WTC11 (cell line): ENCODE measurements around the gene CENPM. TPM values are rescaled to one million over a fixed set of nuclear protein-coding genes. Genes with fewer than 3 reads are reported as not detected.

Experiments used
- ATAC-seq: fragments of 200-7000 bp; cut with Tn5 transposase; 2 replicates; pipeline ENCODE4 v1.10.0; 2021; ENCODE audit warnings: mild to moderate bottlenecking, moderate library complexity
- CTCF ChIA-PET: fragments of 300-600 bp; sonication (Branson Sonifier 250); formaldehyde crosslinking; loops from one replicate; lab custom pipeline; 2021; ENCODE audit warnings: antibody characterized with exemption; lab: Charles Lee
- POLR2A ChIA-PET: fragments of 350-600 bp; sonication (Branson Sonifier 250); formaldehyde crosslinking; loops from one replicate; lab custom pipeline; 2021; ENCODE audit warnings: antibody characterized with exemption; lab: Charles Lee
- DNase-seq: peaks from one replicate; pipeline ENCODE4 v3.0.0; 2021; ENCODE audit warnings: low spot score
- H3K27ac Mint-ChIP-seq: 2 replicates; pipeline ENCODE4 v1.8.0; 2021; ENCODE audit warnings: mixed read lengths
- H3K27me3 Mint-ChIP-seq: 2 replicates; pipeline ENCODE4 v1.8.0; 2021; ENCODE audit warnings: low read depth, mild to moderate bottlenecking, moderate library complexity, mixed read lengths
- H3K36me3 Mint-ChIP-seq: 2 replicates; pipeline ENCODE4 v1.8.0; 2021; ENCODE audit warnings: mixed read lengths
- H3K4me1 Mint-ChIP-seq: 2 replicates; pipeline ENCODE4 v1.8.0; 2022; ENCODE audit warnings: mixed read lengths
- H3K4me3 Mint-ChIP-seq: 2 replicates; pipeline ENCODE4 v1.8.0; 2021; ENCODE audit warnings: mild to moderate bottlenecking, moderate library complexity, mixed read lengths
- H3K9me3 Mint-ChIP-seq: 2 replicates; pipeline ENCODE4 v1.8.0; 2021; ENCODE audit warnings: mixed read lengths
- CBFB ChIP-seq: sonication (generic); formaldehyde crosslinking; IDR thresholded peaks from 2 replicates; pipeline ENCODE4 v1.8.1; 2022; ENCODE audit warnings: mild to moderate bottlenecking, low read depth, missing genetic modification reagents
- CREB1 ChIP-seq: sonication (generic); formaldehyde crosslinking; IDR thresholded peaks from 2 replicates; pipeline ENCODE4 v1.8.0; 2023; ENCODE audit warnings: mild to moderate bottlenecking, missing genetic modification reagents
- IRF2 ChIP-seq: sonication (generic); formaldehyde crosslinking; IDR thresholded peaks from 2 replicates; pipeline ENCODE4 v1.8.0; 2022; ENCODE audit warnings: low read depth, missing genetic modification reagents, borderline replicate concordance
- JAZF1 ChIP-seq: fragments of 250-450 bp; sonication (Bioruptor Pico); IDR thresholded peaks from 2 replicates; pipeline ENCODE4 v1.9.0; 2021; ENCODE audit warnings: moderate library complexity, mild to moderate bottlenecking, inconsistent platforms
- PRDM15 ChIP-seq: sonication (generic); formaldehyde crosslinking; IDR thresholded peaks from 2 replicates; pipeline ENCODE4 v1.8.0; 2022; ENCODE audit warnings: missing genetic modification reagents
- SMAD3 ChIP-seq: sonication (generic); formaldehyde crosslinking; IDR thresholded peaks from 2 replicates; pipeline ENCODE4 v1.8.0; 2022; ENCODE audit warnings: missing genetic modification reagents, mild to moderate bottlenecking, borderline replicate concordance
- SMAD4 ChIP-seq: sonication (generic); formaldehyde crosslinking; IDR thresholded peaks from 2 replicates; pipeline ENCODE4 v1.8.0; 2022; ENCODE audit warnings: mild to moderate bottlenecking, missing genetic modification reagents
- SP1 ChIP-seq: sonication (generic); formaldehyde crosslinking; conservative IDR thresholded peaks from 2 replicates; pipeline ENCODE4 v1.8.1; 2022; ENCODE audit warnings: missing genetic modification reagents
- TCF7 ChIP-seq: sonication (generic); formaldehyde crosslinking; IDR thresholded peaks from 2 replicates; pipeline ENCODE4 v1.8.0; 2022; ENCODE audit warnings: mild to moderate bottlenecking, low read depth, missing genetic modification reagents, moderate library complexity
- USF2 ChIP-seq: sonication (generic); formaldehyde crosslinking; IDR thresholded peaks from 2 replicates; pipeline ENCODE4 v1.8.1; 2023; ENCODE audit warnings: mild to moderate bottlenecking, missing genetic modification reagents, moderate library complexity
- ZBTB21 ChIP-seq: sonication (generic); formaldehyde crosslinking; IDR thresholded peaks from 2 replicates; pipeline ENCODE4 v1.8.1; 2023; ENCODE audit warnings: mild to moderate bottlenecking, missing genetic modification reagents, borderline replicate concordance
- ZNF317 ChIP-seq: sonication (generic); formaldehyde crosslinking; IDR thresholded peaks from 2 replicates; pipeline ENCODE4 v1.8.1; 2023; ENCODE audit warnings: low read depth, mild to moderate bottlenecking, moderate library complexity, missing genetic modification reagents, borderline replicate concordance
- ZNF396 ChIP-seq: fragments of 250-450 bp; sonication (Bioruptor Pico); IDR thresholded peaks from 2 replicates; pipeline ENCODE4 v1.8.0; 2021; ENCODE audit warnings: mild to moderate bottlenecking, moderate library complexity, borderline replicate concordance
- ZNF532 ChIP-seq: fragments of 250-450 bp; sonication (Bioruptor Pico); IDR thresholded peaks from 2 replicates; pipeline ENCODE4 v1.9.0; 2021; ENCODE audit warnings: mild to moderate bottlenecking, borderline replicate concordance
- total RNA-seq: library from RNA; stranded (reverse); gene quantifications from 3 replicates; pipeline ENCODE4 v1.2.3, GENCODE V29; 2021
- TF ChIP-seq, protein P1 (sequence below): sonication (generic); formaldehyde crosslinking; IDR thresholded peaks from 2 replicates; pipeline ENCODE4 v1.8.0; 2023; ENCODE audit warnings: mild to moderate bottlenecking, missing genetic modification reagents
- TF ChIP-seq, protein P2 (sequence below): fragments of 250-450 bp; sonication (Bioruptor Pico); IDR thresholded peaks from 2 replicates; pipeline ENCODE4 v1.9.0; 2021; ENCODE audit warnings: mild to moderate bottlenecking
- TF ChIP-seq, protein P3 (sequence below): fragments of 250-450 bp; sonication (Bioruptor Pico); IDR thresholded peaks from 2 replicates; pipeline ENCODE4 v2.1.2; 2022; ENCODE audit warnings: mild to moderate bottlenecking, moderate library complexity

Gene CENPM
- total RNA-seq, 1 experiment from 2014 or later, result 40.3 TPM

DNA sequence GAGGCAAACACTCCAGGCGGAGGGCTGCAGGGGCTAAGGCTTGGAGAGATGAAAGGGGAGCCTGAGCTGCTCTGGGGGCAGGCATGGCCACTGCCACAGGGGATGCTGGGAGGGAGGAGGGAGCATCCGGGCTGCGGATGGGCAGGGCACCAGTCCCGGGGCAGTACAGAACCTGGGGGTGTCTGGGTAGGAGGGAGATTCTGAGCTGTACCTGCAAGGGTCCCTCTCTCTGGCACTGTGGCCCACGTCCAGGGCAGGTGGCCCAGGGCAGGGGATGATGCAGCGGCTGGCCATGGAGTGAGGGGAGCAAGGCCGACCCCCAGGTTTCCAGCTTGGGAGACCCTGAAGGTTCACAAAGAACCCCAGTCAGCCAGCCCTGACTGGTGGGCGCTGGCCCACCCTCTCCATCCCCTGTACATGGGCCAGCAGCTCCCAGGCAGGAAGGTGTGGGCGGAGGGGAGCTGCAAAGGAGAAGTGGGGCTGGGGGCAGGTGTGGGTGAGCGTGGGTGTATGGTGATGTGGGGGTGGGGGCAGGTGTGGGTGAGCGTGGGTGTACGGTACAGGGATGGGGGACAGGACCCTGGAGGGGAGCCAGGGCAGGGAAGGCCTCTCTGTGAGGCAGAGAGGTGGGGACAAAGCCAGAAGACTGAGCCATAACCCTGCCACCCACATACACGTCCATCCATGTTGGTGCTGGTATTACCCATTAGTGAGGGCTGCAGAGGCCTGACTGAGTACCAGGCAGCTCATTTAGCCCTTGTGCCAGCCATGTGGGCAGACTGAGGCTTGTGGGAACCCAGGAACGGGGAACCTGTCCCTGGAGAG lies 18.1 kb downstream of the CENPM start:
- no peak for DNase-seq
- CTCF ChIA-PET, result interaction anchor here (1.4 to 6.8 kb wide), 6 partner anchors 9 to 232 kb away, joined by 3 to 143 read pairs (median 6); no protein-coding TSS in a partner anchor
- H3K4me1 Mint-ChIP-seq, result peaks cover 15% of the 10 kb centered on the region
- TF ChIP-seq ZNF396 (CRISPR knock-in tag) (no peak), USF2 (CRISPR knock-in tag) (peak; percentile 5; the same call in 1 of the 2 replicates), CREB1 (CRISPR knock-in tag) (no peak), CBFB (CRISPR knock-in tag) (no peak), PRDM15 (CRISPR knock-in tag) (0 out of 2 replicates have a peak, but pooled peaks have one; percentile 30)
- TF ChIP-seq, protein P1, sequence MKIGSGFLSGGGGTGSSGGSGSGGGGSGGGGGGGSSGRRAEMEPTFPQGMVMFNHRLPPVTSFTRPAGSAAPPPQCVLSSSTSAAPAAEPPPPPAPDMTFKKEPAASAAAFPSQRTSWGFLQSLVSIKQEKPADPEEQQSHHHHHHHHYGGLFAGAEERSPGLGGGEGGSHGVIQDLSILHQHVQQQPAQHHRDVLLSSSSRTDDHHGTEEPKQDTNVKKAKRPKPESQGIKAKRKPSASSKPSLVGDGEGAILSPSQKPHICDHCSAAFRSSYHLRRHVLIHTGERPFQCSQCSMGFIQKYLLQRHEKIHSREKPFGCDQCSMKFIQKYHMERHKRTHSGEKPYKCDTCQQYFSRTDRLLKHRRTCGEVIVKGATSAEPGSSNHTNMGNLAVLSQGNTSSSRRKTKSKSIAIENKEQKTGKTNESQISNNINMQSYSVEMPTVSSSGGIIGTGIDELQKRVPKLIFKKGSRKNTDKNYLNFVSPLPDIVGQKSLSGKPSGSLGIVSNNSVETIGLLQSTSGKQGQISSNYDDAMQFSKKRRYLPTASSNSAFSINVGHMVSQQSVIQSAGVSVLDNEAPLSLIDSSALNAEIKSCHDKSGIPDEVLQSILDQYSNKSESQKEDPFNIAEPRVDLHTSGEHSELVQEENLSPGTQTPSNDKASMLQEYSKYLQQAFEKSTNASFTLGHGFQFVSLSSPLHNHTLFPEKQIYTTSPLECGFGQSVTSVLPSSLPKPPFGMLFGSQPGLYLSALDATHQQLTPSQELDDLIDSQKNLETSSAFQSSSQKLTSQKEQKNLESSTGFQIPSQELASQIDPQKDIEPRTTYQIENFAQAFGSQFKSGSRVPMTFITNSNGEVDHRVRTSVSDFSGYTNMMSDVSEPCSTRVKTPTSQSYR (CRISPR knock-in tag), result no peak
- TF ChIP-seq, all 79 proteins: peak for 2
- POLR2A ChIA-PET, result no interaction called here
- Mint-ChIP-seq H3K36me3 (no peaks in the 10 kb centered on the region), H3K4me3 (no peak overlapping the region), H3K27me3 (peaks cover 61% of the 10 kb centered on the region), H3K9me3 (no peaks in the 10 kb centered on the region), H3K27ac (no peak overlapping the region)
- ATAC-seq, result peak; percentile 2; the same call in 1 of the 2 replicates

GRCh38 chr22:41927813-41928212 lies 19.1 kb downstream of the CENPM start:
- POLR2A ChIA-PET, result no interaction called here
- Mint-ChIP-seq H3K4me1 (peaks cover 15% of the 10 kb centered on the region), H3K9me3 (no peaks in the 10 kb centered on the region), H3K4me3 (peak overlapping the region; percentile 64), H3K36me3 (no peaks in the 10 kb centered on the region), H3K27ac (no peak overlapping the region), H3K27me3 (peaks cover 71% of the 10 kb centered on the region)
- no peak for DNase-seq
- ATAC-seq, result no peak
- CTCF ChIA-PET, result interaction anchor here (1.3 to 6.8 kb wide), 8 partner anchors 8 to 231 kb away, joined by 3 to 143 read pairs (median 8); partner anchors contain the start of genes CENPM and SMIM45
- no peak for TF ChIP-seq ZBTB21 (CRISPR knock-in tag)
- TF ChIP-seq SMAD4 (CRISPR knock-in tag), result no peak
- TF ChIP-seq ZNF532 (CRISPR knock-in tag), result no peak
- no peak for TF ChIP-seq JAZF1 (CRISPR knock-in tag)
- TF ChIP-seq IRF2, result no peak
- TF ChIP-seq, protein P2, sequence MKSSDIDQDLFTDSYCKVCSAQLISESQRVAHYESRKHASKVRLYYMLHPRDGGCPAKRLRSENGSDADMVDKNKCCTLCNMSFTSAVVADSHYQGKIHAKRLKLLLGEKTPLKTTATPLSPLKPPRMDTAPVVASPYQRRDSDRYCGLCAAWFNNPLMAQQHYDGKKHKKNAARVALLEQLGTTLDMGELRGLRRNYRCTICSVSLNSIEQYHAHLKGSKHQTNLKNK (CRISPR knock-in tag), result no peak
- TF ChIP-seq, protein P3, sequence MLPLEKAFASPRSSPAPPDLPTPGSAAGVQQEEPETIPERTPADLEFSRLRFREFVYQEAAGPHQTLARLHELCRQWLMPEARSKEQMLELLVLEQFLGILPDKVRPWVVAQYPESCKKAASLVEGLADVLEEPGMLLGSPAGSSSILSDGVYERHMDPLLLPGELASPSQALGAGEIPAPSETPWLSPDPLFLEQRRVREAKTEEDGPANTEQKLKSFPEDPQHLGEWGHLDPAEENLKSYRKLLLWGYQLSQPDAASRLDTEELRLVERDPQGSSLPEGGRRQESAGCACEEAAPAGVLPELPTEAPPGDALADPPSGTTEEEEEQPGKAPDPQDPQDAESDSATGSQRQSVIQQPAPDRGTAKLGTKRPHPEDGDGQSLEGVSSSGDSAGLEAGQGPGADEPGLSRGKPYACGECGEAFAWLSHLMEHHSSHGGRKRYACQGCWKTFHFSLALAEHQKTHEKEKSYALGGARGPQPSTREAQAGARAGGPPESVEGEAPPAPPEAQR (CRISPR knock-in tag), result no peak
- TF ChIP-seq TCF7 (CRISPR knock-in tag), result no peak
- no peak for TF ChIP-seq ZNF317
- no peak for TF ChIP-seq SP1 (CRISPR knock-in tag)
- TF ChIP-seq SMAD3 (CRISPR knock-in tag), result no peak
